GM19395 (cell line): ENCODE data around the gene PAM16.
"Not testable (repeated sequence)": the region's sequence is repeated elsewhere in the genome, so short reads cannot be mapped to it uniquely, and the experiment has no call there.

Experiments
- ATAC-seq: cut with Tn5 transposase; IDR thresholded peaks from one replicate; pipeline ENCODE4 v1.9.1; 2021; ENCODE audit warnings: mild to moderate bottlenecking, moderate library complexity; ENCODE audit not compliant: unreplicated experiment

The PAM16 gene

DNA sequence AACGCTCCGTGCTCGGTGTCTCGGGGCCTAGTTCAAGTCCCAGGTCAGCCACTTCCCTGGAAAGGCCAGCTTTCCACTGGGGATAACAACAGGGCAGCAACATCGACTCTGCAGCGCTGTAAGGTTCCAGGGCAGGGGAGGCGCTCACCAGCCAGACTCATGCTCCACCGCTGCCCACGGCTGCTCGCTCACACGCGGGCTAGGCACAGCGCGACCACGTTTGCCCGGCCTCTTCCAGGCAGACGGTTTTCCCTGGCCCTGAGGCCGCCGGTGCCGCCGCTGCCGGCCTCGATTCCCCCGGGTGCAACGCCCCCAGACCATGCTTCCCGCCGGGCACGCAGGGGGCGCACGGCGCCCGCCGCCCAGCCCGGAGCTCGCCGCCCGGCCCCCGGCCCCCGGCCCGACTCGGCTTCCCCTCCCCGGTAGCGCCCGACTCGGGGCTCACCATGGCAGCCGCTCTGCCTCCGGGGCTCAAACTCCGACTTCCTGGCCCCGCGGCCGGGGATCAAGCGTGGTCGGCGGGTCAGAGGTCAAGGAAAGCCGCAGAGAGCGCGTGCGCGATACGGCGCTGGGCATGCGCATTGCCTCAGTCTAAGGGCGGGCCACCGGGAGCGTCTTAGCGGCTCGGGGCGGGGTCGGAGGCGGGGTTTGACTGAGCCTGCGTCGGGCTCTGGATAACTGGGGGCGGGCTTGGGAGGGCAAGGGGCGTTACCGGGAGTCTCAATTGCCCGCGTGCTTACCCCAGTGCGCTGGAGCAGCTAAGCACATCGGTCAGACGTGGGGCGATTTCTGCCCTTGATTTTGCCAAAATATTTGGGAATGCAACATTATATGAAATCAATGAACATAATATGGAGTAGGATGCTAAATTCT is at the start of gene PAM16:
TSS of gene PAM16 (minus strand) at position 535 of the 873 bp plus-strand sequence. CDS start at position 448, 87 bp downstream.
- peak; percentile 89 for ATAC-seq

GRCh38 chr16:4399001-4399730 is 48.0 kb upstream of the PAM16 start:
- ATAC-seq: no peak

DNA sequence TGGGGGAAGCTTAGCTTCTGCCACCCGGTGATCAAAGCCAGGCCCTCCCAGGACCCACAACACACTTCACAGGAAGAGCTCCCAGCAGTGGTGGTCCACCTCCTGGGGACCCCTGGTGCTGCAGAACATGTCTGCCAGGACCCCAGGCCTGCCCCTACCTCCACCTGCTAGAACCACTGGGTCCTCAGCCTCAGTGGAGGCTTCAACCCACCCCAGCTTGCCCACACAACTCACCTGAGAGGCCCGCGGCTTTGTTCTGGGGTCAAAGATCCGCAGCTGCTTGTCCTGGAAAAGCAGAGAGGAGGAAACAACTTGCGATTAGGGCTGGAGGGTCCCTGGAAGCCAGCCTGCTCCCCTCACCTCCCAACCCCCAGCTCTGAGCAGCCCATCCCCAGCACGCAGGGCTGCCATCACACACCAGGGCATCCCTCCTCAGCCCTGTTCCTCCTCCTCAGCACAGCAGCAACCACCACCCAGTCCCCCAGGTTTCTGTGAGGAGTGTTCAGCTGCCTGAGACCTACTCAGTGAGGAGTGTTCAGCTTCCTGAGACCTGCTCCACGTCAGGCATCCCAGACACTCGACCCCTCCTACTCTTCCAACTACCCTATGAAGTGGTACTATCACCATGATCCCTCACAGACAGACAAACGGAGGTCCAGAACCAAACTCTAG is 44.1 kb upstream of the PAM16 start:
- no peak for ATAC-seq

GRCh38 chr16:4393850-4394249 is 42.7 kb upstream of the PAM16 start:
- ATAC-seq: not testable (repeated sequence)

DNA sequence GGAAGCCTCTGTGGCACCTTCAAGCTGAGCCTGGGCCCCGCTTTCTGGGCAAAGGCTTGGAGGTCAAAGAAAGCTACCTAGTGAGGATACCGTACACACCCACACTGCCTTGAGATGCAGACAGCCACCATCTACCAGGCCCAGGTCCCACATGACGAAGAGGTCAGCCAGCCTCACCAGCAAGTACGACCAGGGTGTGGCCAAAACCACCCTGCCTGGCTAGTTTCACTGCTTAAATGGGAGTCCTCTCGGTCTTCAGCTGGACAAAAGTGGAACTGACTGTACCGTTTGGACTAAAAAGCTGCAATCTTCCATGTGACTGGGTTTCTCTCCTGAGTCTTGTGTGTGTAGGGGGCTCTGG is 42.1 kb upstream of the PAM16 start:
- no peak for ATAC-seq

DNA sequence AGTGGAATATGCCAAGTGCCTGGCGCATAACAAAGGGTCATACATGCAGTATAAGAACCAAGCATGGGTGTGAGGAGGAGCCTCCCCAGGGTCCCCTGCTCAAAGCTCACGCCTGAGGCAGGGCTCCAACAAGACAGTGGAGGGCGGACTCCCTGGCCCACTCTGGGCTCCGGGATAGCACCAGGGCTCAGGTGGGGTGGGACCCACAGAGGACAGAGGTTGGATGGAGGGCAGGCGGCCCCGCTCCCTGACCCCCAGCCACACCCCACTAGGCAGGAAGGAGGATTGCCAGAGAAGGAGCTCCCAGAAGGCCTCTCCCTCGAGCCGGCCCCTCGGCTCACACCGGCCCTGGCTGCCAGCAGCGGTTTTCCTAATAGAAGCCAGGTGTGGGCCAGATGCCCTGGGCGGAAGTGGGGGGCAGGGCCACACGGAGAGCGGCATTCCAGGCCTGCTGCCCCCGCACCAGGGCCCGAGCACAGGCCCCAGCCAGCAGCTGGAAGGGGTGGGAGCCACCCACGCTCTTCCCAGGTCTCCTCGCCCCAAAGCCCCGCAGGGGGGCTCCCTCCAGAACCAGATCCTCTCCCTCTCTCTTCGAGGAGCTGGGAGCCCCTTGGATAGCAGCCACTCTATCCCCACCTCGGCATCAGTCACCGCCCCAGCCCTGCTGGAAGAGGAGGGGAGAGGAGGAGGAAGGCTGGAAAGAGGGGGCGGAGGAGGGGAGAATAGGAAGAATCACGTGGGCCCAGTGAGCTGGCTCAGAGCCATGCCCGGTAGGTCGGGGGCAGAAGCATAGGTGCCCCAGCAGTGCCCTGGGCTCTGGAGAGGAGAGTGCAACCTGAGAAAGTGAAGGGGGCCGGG is 41.5 kb upstream of the PAM16 start:
- no peak for ATAC-seq

DNA sequence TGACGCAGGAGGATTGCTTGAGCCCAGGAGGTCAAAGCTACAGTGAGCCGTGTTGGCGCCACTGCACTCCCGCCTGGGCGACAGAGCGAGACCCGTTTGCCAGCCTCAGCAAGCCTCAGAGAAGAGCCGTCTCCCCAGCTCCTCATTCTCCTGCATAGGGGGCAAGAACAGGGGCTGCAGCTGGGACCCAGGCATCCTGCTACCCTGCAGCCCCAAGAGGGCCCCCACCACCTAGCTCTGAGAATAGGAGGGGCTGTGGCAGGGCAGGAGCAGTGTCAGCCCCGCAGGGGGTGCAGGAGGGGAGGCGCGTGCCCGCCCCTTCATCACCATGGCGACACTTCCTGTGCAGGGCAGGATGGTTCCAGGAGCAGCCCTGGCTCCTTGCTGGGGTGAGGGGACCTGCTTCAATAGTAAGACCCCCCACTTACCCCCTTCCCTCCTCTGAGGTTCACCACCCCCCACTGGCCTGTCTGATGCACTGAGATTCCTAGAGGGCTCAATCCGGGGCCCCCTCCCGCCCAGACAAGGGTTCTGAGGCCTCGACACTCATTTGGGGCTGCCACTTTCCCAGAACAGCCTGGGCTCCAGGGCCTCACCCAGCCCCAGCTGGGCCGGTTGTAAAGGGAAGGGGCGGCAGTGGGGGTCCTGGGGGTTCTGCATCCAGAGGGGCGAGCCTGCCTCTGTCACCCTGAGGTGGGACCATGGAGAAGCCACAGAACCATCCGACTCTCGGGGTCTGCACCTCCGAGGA is 40.7 kb upstream of the PAM16 start:
- no peak for ATAC-seq

DNA sequence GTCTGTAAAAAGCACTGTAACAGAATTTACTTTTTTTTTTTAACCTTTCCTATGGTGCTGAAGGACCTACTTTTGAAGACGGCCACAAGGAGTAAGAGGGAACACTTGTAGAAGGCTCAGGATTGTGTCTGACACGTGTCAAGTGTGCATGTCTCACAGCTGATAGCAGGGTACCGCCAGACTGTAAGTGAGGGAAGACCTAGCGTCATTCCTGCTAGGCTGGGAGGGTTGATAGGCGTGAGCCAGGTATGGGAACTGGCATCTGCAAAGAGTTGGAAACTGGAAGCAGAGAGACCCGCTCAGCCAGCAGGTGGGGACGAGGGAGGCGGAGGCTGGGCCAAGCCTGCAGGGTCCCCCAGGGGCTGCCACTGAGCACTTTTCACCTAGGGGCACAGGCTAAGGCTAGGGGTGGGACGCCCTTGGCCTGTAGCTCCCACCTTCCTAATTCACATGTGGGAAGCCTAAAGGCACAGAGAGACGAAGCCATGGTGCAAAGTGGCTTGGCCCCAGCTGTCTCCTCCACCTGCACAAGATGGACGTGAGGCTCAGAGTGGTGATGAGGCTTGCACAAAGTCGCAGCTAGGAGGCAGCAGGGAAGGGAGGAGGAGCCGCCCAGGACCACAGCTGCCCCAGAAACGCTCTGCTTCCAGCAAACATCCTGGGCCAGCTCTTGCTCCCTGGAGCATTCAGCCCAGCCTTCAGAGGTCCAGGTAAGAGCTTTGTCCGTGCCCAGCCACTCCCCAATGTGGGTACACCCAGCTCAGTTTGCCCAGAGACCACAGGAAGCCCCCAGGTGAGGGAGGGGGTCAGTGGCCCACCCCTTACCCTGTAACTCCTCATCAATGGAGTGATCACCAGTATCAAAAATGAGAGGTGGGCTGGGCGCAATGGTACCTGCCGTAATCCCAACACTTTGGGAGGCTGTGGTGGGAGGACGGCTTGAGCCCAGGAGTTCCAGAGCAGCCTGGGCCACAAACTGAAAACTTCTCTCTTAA is 39.4 kb upstream of the PAM16 start:
- no peak for ATAC-seq

- no peak for ATAC-seq
Measured at GRCh38 chr16:4389051-4389955, 38.2 kb upstream of the PAM16 start.

DNA sequence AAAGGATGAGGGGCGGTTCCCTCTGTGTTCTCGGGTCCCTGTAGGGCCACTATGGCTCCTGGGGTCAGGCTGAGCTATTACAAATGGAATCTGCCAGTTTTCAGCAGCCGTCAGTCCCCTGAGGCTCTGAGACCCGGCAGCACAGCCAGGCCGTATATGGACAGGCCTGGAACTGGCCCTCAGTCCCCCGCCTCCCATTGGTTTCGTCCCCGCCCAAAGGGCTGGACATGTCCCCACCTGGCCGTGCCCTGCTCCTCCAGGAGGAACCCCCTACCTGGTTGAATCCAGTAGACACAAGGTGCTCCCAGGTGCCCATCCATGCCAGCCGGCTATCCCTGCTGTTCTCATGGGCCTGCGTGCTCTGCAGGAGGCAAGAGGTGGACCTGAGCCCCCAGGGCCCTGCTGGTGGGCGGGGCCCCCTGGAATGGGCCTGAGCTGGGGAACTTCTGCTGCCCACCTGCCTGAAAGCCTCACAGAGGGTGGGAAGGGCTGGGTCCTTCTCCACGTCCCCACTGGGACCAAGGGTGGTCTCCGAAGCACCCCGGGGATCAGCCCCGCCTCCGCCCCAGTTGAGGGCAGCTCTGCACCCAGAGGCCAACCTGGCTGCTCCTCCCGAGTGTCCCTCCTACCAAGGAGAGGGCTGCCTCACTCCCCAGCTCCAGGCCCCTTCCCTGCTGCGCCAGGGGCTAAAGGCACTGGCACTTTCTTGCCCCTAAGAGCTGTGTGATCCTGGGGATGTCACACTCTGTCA is 37.3 kb upstream of the PAM16 start:
- no peak for ATAC-seq

GRCh38 chr16:4387781-4388180 is 36.7 kb upstream of the PAM16 start:
- ATAC-seq: no peak

- no peak for ATAC-seq
Measured at GRCh38 chr16:4386951-4387565, 35.9 kb upstream of the PAM16 start.

DNA sequence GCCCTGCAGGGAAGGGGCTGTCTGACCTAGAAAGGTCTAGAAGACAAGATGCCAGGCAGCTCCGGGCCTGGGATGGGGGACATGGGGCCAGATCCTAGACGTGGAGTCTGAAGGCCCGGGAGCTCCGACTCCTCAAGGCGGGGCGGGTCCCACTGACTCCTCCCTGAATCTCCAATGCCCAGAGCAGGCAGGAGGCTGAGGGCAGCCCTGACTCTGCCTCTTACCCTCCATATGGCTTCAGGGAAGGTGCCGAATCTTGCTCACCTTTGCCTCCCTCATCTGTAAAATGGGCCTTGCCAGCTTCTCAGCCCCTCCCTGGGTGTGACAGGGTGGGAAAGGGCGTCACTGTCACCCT is 35.3 kb upstream of the PAM16 start:
- ATAC-seq: no peak

GRCh38 chr16:4385789-4386450 is 34.8 kb upstream of the PAM16 start:
- no peak for ATAC-seq

DNA sequence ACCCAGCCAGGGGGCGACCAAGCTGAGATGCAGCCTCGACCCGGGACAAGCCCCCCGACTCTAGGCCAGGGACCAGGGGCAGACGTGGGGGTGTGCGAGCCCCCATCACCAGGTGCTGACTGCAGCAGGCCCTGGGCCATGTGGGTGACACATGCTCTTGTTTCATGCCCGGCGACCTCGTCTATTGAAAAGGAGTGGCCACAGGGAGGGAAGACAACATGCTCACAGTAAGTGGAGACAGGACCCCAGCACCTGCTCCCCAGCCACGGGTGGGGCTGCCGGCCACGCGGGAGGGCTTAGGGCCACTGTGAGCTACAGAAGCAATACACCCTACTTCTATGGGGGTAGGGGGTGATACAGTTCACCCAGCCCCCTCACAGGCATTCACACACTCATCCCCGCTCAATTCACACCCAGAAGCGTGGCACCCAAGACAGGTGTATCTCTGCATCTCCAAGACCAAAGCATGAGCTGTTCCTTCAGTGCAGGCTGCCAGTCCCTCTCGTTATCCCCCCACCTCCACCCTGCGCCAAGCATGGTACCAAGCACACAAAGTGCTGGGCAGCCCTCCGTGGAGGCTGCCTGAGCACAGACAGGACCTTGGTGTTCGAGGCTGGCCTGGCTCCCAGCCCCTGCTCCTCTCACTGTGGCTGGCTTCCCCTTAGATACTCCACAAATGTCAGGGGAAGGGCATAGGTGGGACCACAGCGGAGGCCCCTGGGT is 34.1 kb upstream of the PAM16 start:
- no peak for ATAC-seq
